ENCODE measurements around the gene CORO2B. TPM values are rescaled to one million over a fixed set of nuclear protein-coding genes. Genes with fewer than 3 reads are reported as not detected.

CORO2B gene
- total RNA-seq, 1 experiment from 2014 or later = 2.5 TPM

- peak; percentile 64 for DNase-seq (ENCODE audit: low read depth)
Observed at GRCh38 chr15:68604840-68605478, 26.2 kb downstream of the CORO2B start.

GRCh38 chr15:68606375-68606774 lies 27.6 kb downstream of the CORO2B start:
- no peak for DNase-seq (ENCODE audit: low read depth)

- DNase-seq (ENCODE audit: low read depth) = no peak
Observed at GRCh38 chr15:68608206-68608843, 29.5 kb downstream of the CORO2B start.

GRCh38 chr15:68608844-68609232 lies 30.0 kb downstream of the CORO2B start:
- DNase-seq (ENCODE audit: low read depth) = no peak

DNA sequence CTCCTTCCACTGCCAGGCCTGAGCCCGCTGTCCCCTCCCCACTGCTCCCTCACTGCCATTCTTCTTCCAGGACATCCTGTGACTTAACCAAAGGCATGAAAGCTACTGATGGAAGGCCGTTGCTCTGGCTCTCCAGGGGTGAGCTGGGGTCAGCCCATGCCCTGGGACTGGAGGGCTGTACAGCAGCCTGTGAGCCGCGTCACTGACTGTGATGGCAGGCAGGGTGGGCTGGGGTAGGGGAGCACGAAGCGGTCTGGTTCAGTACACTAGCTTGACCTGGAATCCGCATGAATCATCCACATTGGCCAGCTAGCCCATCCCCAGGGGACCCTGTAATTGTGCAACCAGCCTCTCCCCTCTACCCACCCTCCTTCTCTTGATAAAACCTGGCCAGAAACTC lies 30.8 kb downstream of the CORO2B start:
- DNase-seq (ENCODE audit: low read depth) = no peak

GRCh38 chr15:68610825-68611224 lies 32.0 kb downstream of the CORO2B start:
- DNase-seq (ENCODE audit: low read depth) = no peak

DNA sequence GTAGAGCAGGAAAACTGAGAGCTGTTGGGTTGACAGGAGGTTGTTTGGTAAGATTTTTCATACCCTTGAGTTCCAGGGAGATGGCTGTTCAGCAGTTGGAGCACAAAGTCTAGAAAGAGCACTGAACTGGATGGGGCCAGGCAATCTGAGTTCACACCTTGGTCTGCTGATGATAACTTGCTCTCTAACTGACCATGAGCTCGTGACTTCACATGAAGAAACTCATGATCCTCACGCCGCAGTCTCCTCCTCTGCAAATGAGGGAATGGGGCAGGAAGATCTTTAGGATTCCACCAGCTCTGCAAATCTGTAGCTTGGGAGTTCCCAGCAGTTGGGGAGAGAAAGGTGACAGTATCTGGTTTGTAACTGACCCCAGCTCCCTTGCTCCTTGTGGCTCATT lies 33.7 kb downstream of the CORO2B start:
- DNase-seq (ENCODE audit: low read depth) = no peak

DNA sequence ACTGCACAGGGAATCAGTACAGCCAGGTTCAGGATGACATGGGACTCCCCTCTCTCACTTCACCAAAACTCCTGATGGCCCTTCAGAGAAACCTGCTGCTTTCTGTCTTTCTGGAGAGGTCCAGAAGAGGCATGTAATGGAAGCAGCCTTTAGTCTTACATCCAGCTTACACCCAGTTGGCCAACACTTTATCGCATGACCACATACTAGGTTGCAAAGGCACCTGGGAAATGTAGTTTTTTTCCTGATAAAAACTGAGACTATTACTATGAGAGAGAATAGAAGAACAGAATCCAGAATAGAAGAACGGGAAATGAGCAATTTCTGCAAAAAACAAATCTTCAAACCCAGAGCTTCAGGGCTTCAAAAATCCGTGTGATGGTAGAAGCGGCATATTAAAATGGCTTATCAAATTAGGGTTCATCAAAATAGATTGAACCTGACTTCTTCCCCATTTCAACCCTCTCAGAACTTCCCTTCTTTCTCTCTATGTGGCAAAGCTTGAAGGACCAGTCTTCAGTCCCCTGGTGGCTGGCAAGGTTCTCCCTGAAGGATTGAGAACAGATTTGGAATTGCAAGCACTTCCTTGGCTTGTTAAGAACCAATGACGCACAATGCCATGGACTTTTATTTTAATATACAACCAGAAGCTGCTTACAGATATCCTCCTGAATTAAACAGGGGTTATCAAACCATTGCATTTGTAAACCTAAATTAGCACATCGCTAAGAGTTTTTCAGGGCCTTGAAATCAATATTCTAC lies 34.4 kb downstream of the CORO2B start:
- DNase-seq (ENCODE audit: low read depth) = no peak

DNA sequence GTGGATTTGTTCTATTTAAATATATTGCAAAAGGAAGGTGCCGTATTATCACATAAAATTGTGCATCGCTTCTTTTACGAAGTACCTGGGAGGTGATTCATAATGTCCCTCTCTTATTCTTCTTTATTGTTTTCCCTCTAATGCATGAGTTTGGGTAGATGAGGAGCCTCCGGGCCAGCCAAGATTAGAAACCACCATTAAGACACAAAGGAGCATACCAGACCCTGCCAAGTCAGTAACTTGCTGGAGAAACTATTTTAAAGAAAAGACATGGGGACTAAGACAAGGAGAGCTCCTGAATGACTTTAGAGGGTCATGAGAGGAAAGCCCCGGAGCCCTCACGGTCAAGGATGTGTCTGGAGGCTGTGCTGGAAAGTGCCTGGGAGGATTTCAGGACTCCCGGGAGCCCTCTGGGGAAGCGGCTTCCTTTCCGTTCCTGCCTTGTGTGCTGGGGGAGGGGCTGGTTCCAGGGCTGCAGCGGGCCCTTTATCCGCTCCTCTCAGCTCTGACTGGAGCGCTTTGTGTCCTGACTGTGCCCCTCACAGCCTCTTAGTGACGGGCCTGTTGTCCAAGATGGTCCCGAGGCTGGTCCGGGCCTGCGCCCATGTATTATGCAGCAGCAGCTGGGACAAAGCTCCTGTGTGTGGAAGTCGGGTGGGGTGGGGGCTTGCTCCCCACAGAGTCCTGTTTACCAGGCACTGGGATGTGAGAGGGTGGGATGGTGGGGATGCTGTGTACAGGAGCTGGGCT lies 35.7 kb downstream of the CORO2B start:
- no peak for DNase-seq (ENCODE audit: low read depth)

DNA sequence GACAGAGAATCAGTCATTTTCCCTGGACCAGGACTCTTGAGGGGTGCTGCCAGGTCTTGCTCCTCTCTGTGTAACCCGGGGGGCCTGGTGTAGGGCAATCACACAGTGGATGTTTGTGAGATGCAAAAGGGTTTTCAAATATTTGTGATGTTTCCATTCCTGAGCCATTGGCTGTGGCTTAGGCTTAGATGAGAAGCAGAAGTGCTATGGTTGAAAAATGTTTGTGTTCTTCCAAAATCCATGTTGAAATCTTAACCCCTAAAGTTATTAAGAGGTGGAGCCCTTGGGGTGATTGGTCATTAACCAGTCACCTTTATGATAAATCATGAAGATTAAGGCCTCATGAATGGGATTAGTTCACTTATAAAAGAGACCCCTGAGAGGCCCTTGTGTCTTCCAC lies 36.5 kb downstream of the CORO2B start:
- no peak for DNase-seq (ENCODE audit: low read depth)

DNA sequence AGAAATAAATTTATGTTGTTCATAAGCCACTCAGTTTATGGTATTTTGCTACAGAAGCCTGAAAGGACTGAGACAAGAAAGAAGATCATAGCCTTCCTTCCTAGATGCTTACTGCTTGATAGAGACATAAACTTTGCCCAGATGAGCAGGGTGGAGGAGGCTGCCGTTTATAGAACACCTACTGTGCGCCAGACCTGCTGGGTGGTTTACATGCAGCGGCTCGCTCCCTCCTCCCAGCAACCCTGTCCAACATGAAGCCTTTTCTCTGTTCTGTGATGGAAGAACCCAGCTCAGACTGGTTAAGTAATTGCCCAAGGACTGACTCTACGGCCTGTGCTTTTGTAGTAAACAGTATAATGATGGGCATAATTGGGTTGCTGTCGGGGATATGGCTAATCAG lies 37.0 kb downstream of the CORO2B start:
- no peak for DNase-seq (ENCODE audit: low read depth)

GRCh38 chr15:68616397-68616796 lies 37.6 kb downstream of the CORO2B start:
- no peak for DNase-seq (ENCODE audit: low read depth)

- no peak for DNase-seq (ENCODE audit: low read depth)
Observed at GRCh38 chr15:68617001-68617400, 38.2 kb downstream of the CORO2B start.

GRCh38 chr15:68617777-68618176 lies 39.0 kb downstream of the CORO2B start:
- no peak for DNase-seq (ENCODE audit: low read depth)

DNA sequence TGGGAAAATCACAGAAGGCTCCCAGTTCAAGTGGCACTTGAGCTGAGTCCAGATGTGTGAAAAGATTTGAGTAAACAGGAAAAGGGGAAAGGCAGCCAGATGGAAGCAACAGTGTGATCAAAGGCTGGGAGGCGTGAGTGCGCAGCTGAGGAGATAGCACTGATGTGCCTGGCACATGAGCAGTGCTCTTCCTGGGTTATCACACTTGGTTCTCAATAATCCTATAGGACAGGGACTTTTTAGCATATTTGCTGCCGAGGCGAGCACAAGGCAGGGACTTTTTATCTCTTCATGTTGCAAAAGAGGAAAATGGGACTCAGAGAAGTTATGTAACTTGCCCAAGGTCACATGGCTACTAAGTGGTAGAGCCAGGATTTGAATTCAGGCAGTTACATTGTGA lies 39.6 kb downstream of the CORO2B start:
- no peak for DNase-seq (ENCODE audit: low read depth)

DNA sequence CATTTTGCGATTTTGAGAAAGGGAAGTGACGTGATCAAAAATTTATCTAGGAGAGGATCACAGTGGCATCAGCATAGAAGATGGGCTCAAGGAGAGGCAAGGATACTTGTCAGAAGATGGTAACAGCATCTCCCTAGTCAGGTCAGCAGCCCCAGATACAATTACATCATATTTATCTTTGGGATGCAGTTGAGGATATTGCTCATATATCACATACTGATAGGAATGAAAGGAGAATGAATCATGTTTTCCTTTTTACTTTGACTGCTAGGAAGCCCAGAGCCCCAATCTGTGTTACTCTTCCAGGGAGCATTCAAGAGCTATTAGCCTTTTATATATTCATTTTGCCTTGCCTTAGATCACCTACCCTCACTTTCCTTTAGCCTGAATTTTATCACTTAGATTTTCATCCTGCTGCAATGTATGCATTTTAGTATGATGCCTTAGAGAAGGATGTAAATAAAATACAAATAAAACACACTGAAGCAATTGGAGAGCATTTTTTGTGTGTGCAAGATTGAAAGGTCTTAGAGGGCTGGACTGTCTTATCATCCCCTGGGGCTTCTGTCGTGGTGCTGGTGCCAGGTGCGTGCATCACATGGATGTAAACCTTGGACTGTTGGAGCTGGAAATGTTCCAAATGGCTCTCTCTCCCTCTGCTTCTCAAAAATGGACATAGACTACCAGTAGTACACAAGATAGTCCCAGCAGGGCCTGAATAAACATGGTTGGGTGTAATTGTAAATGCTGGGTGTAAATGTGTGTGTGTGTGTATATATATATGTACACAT lies 40.3 kb downstream of the CORO2B start:
- no peak for DNase-seq (ENCODE audit: low read depth)

DNA sequence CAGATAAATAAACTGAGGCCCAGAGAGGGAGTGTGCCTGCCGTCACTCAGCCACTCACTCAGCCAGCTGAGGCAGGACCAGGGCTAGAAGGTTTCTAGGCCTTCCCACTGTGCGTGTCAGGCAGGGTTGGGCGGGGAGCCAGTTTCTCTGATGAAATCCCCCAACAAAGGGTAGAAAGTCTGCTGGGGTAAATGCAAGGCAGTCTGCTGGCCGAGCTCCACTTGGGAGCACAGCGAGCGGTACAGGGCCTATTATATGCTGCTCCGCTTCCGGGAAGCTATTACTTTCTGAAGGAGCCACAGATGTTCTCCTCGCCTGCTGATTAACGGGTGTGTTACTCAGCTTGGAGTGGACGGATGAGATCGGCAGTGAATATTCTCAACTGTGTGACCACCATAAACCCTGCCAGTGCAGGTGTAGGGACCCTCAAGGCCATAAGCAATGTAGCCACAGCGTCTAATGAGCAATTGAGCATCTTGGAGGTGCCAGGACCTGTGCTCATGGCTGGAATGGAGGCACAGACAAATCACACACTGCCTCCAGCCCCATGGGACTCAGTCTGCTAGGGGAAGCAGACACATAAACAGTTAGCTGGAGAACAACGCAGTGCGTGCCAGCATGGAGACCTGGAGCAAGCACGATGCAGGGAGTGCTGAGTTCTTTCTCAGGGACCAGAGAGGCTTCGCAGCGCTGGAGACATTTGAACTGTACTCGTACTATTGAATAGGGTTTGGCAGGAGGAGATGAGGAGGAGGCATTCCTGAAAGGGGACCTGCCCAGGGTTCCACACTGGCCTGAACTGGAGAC lies 42.1 kb downstream of the CORO2B start:
- DNase-seq (ENCODE audit: low read depth) = peak; percentile 91

GRCh38 chr15:68621535-68621934 lies 42.7 kb downstream of the CORO2B start:
- no peak for DNase-seq (ENCODE audit: low read depth)

- DNase-seq (ENCODE audit: low read depth) = no peak
Observed at GRCh38 chr15:68623301-68623892, 44.6 kb downstream of the CORO2B start.

DNA sequence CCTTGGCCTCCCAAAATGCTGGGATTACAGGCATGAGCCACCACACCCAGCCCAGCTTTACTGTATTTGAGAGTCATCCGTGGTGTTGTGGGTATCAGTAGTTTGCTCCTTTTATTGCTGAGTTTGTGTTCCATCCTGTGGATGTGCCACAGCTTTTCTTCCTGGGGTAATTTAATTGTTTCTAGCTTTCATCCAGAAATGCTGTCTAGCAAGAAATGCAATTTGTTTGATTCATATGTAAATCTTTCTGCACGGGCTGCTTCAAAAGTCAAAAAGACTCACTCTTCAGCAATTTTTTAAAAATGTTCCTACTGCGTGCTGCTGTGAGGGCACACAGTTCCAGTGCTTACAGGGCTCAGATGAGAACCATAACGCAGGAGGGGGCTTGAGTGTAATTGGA lies 47.1 kb downstream of the CORO2B start:
- no peak for DNase-seq (ENCODE audit: low read depth)

Measured in Daoy (cell line).